Stimulated activated naive CD8-positive, alpha-beta T cell treated with anti-CD3 and anti-CD28 coated beads, Interleukin-15, Interleukin-2, amounts not matched to agents 100 ng/mL and 50 ng/mL, for 24 hours (primary cell): ENCODE results near the gene ERFE.
"Not testable (repeated sequence)": the region's sequence is repeated elsewhere in the genome, so short reads cannot be mapped to it uniquely, and the experiment has no call there.

ENCODE experiments used
- H3K27ac Mint-ChIP-seq: one replicate; pipeline ENCODE4 v1.8.0; 2021; ENCODE audit warnings: mild to moderate bottlenecking, mixed read lengths
- H3K27me3 Mint-ChIP-seq: one replicate; pipeline ENCODE4 v1.8.0; 2021; ENCODE audit warnings: mixed read lengths
- H3K36me3 Mint-ChIP-seq: one replicate; pipeline ENCODE4 v1.8.0; 2021; ENCODE audit warnings: low read depth, mixed read lengths
- H3K4me1 Mint-ChIP-seq: one replicate; pipeline ENCODE4 v1.8.0; 2021; ENCODE audit warnings: low read depth, mixed read lengths
- H3K4me3 Mint-ChIP-seq: one replicate; pipeline ENCODE4 v1.8.0; 2021; ENCODE audit warnings: mild to moderate bottlenecking, mixed read lengths
- H3K9me3 Mint-ChIP-seq: one replicate; pipeline ENCODE4 v1.8.0; 2021; ENCODE audit warnings: mixed read lengths

ERFE gene

DNA sequence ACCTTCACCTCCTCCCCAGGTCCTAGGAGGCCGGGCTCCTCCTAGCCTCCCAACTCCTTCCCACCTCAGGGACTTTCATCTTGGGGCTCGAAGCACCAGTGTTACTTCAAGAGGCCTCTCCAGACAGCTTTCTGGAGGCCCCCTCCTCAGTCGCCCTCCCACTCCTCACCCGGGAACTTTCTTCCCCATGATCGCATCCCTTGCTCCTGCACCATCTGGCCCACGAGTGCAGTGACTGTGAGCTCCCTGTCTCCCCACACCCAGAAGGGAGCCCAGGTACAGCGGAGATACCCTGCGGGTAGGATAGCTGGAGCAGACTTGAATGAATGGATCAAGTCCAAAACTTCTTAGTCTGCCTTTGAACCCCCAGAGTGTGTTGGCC lies 6.1 kb downstream of the ERFE start:
- Mint-ChIP-seq H3K27me3 (peaks cover 20% of the 10 kb centered on the region), H3K4me3 (no peak overlapping the region), H3K4me1 (peaks cover 4% of the 10 kb centered on the region), H3K36me3 (peaks cover 10% of the 10 kb centered on the region), H3K9me3 (no peaks in the 10 kb centered on the region), H3K27ac (no peak overlapping the region)

- H3K4me3 Mint-ChIP-seq, result no peak overlapping the region
- peaks cover 4% of the 10 kb centered on the region for H3K4me1 Mint-ChIP-seq
- H3K27me3 Mint-ChIP-seq, result peaks cover 20% of the 10 kb centered on the region
- no peak overlapping the region for H3K27ac Mint-ChIP-seq
- no peaks in the 10 kb centered on the region for H3K9me3 Mint-ChIP-seq
- H3K36me3 Mint-ChIP-seq, result peaks cover 14% of the 10 kb centered on the region
Observed at GRCh38 chr2:238165288-238165921, 6.6 kb downstream of the ERFE start.

GRCh38 chr2:238166391-238167343 lies 7.9 kb downstream of the ERFE start:
- H3K4me3 Mint-ChIP-seq, result no peak overlapping the region
- H3K36me3 Mint-ChIP-seq, result peaks cover 23% of the 10 kb centered on the region
- H3K27me3 Mint-ChIP-seq, result peaks cover 17% of the 10 kb centered on the region
- H3K27ac Mint-ChIP-seq, result no peak overlapping the region
- peaks cover 3% of the 10 kb centered on the region for H3K4me1 Mint-ChIP-seq
- no peaks in the 10 kb centered on the region for H3K9me3 Mint-ChIP-seq

GRCh38 chr2:238167344-238167715 lies 8.6 kb downstream of the ERFE start:
- peaks cover 3% of the 10 kb centered on the region for H3K4me1 Mint-ChIP-seq
- peaks cover 17% of the 10 kb centered on the region for H3K27me3 Mint-ChIP-seq
- peaks cover 30% of the 10 kb centered on the region for H3K36me3 Mint-ChIP-seq
- H3K9me3 Mint-ChIP-seq, result no peaks in the 10 kb centered on the region
- no peak overlapping the region for H3K27ac Mint-ChIP-seq
- H3K4me3 Mint-ChIP-seq, result no peak overlapping the region

- Mint-ChIP-seq H3K9me3 (no peaks in the 10 kb centered on the region), H3K4me1 (peaks cover 3% of the 10 kb centered on the region), H3K36me3 (peaks cover 33% of the 10 kb centered on the region), H3K27ac (no peak overlapping the region), H3K4me3 (no peak overlapping the region), H3K27me3 (peaks cover 16% of the 10 kb centered on the region)
Observed at GRCh38 chr2:238167761-238168160, 9.0 kb downstream of the ERFE start.

DNA sequence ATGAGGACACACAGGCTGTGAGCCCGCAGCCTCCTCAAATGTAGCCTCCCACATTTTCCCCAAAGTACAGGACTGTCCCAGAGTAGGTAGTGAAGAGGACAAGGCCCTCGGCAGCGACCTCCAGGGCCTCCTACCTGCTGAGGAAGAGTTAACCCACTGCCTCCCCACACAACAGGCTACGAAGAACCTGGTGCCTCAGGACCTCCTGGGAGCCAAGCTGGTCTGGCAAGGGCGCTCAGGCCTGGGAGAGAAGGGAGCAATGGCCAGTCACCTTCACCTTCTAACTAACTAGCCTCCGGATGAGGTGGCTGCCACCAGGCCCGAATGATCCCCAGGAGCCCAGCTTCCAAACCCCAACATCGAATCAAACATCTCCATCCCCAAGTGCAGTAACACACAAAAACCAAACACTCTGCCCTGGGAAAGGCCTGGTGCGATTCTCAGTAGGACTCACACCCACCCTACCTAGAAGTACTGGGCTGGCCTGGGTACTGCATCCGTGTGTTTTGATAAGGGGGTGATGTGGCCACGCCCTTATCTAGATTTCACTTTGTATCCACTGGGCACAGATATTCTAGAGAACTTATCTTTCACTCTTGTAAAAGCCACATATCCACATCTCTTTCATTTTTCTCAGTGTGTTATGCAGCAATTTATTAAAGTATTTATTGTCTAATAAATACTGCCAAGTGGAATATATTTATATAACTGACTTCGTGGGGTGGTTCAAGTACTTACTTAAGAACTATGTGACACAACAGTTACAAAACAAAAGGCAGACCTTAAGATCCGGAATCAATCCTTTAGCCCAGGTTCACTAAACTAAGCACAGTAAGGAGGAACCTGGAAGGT lies 9.7 kb downstream of the ERFE start:
- H3K4me1 Mint-ChIP-seq, result peaks cover 3% of the 10 kb centered on the region
- no peak overlapping the region for H3K4me3 Mint-ChIP-seq
- no peak overlapping the region for H3K27ac Mint-ChIP-seq
- H3K36me3 Mint-ChIP-seq, result peaks cover 39% of the 10 kb centered on the region
- peaks cover 11% of the 10 kb centered on the region for H3K27me3 Mint-ChIP-seq
- H3K9me3 Mint-ChIP-seq, result no peaks in the 10 kb centered on the region

GRCh38 chr2:238169048-238169707 lies 10.4 kb downstream of the ERFE start:
- H3K27me3 Mint-ChIP-seq, result peaks cover 11% of the 10 kb centered on the region
- no peak overlapping the region for H3K4me3 Mint-ChIP-seq
- H3K36me3 Mint-ChIP-seq, result peaks cover 47% of the 10 kb centered on the region
- H3K27ac Mint-ChIP-seq, result peak overlapping the region; percentile 63
- H3K9me3 Mint-ChIP-seq, result no peaks in the 10 kb centered on the region
- H3K4me1 Mint-ChIP-seq, result peaks cover 3% of the 10 kb centered on the region

GRCh38 chr2:238169708-238170251 lies 11.0 kb downstream of the ERFE start:
- no peaks in the 10 kb centered on the region for H3K9me3 Mint-ChIP-seq
- H3K4me1 Mint-ChIP-seq, result peaks cover 3% of the 10 kb centered on the region
- peak overlapping the region; percentile 63 for H3K27ac Mint-ChIP-seq
- H3K27me3 Mint-ChIP-seq, result peaks cover 6% of the 10 kb centered on the region
- no peak overlapping the region for H3K4me3 Mint-ChIP-seq
- H3K36me3 Mint-ChIP-seq, result peaks cover 48% of the 10 kb centered on the region

DNA sequence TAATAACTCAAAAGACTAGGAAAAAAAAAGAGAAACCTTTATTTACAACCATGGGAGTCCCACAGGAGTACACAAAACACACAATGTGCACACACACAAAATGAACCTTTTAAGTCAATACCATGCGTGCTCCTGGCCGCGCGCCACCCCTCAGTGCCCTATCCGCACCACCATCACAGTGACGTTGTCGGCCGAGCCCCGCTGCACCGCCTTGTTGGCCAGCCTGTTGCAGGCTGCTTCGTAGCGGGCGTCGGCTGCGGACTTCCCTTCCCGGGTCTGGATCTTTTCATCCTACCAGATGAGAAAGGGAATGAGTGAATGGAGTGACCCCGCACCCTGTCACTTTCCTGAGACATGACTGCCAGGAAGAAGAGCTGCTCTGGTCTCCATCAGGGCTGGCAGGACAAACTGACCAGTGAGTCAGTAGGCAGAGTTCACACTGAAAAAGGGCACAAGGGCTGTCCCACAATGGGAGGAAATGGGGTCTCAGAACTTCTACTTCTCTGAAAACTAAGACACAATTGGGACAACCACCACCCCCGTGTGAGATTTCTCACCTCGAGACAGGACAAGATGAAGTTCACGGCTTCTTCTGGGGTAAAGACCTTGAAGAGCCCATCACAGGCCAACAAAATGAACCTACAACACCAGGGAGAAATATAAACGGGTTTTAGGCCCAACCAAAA lies 11.8 kb downstream of the ERFE start:
- Mint-ChIP-seq H3K9me3 (no peaks in the 10 kb centered on the region), H3K4me1 (peaks cover 3% of the 10 kb centered on the region), H3K27me3 (no peaks in the 10 kb centered on the region), H3K4me3 (no peak overlapping the region), H3K27ac (peak overlapping the region; percentile 47), H3K36me3 (peaks cover 48% of the 10 kb centered on the region)

- H3K9me3 Mint-ChIP-seq, H3K4me1 Mint-ChIP-seq, H3K4me3 Mint-ChIP-seq, H3K27me3 Mint-ChIP-seq, H3K27ac Mint-ChIP-seq: not testable (repeated sequence)
- peaks cover 48% of the 10 kb centered on the region for H3K36me3 Mint-ChIP-seq
Observed at GRCh38 chr2:238171072-238171431, 12.3 kb downstream of the ERFE start.

DNA sequence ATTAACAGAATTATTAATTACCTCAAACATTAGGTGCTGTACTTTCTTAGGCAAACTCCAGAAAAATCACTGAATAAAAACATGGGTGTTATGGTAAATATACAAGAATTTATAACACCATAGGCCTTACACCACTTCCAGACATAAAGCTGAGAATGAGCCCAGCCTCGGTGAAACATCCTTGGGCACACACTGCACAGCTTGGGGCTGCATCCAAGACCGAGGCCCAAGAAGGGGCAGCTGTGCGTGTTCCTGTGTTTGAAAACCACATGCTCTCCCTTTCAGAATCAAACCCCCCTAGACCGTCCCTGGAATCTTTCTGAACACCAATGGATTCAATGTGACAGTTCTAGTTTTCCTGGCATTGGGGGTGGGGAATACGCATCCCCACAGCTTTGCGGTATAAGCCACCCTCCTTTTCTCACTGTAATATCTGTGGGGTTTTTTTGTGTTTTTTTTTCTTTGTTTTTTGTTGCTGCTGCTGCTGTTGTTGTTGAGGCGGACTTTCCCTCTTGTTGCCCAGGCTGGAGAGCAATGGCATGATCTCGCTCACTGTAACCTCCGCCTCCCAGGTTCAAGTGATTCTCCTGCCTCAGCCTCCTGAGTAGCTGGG lies 12.9 kb downstream of the ERFE start:
- Mint-ChIP-seq H3K4me1 (peaks cover 3% of the 10 kb centered on the region), H3K27ac (no peak overlapping the region), H3K27me3 (no peaks in the 10 kb centered on the region), H3K9me3 (no peaks in the 10 kb centered on the region), H3K4me3 (no peak overlapping the region), H3K36me3 (peaks cover 53% of the 10 kb centered on the region)

- Mint-ChIP-seq H3K9me3 (no peaks in the 10 kb centered on the region), H3K4me3 (no peak overlapping the region), H3K27me3 (no peaks in the 10 kb centered on the region), H3K4me1 (peaks cover 3% of the 10 kb centered on the region), H3K27ac (no peak overlapping the region), H3K36me3 (peaks cover 60% of the 10 kb centered on the region)
Observed at GRCh38 chr2:238172439-238172838, 13.7 kb downstream of the ERFE start.

DNA sequence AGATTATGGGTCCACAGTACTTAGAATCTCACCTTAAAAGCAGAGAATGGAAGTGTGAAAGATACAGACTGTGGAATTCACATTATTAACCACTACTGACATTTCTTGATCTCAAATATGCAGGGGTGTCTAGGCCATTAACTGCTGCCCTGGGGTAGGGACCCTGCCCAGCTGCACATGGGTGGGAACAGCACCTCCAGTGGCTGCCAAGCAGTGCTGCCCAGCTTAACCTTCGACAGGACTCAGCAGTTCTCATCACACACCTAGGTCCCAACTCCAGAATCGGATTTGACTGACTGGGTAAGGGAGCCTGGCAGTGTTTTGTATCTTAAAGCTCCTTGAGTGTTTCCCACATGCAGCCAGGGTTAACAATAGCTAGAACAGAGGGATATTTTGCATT lies 14.9 kb downstream of the ERFE start:
- H3K27me3 Mint-ChIP-seq, result no peaks in the 10 kb centered on the region
- H3K36me3 Mint-ChIP-seq, result peaks cover 65% of the 10 kb centered on the region
- no peak overlapping the region for H3K4me3 Mint-ChIP-seq
- H3K9me3 Mint-ChIP-seq, result no peaks in the 10 kb centered on the region
- H3K4me1 Mint-ChIP-seq, result peaks cover 3% of the 10 kb centered on the region
- no peak overlapping the region for H3K27ac Mint-ChIP-seq
